T-helper 1 cell treated with Interleukin-12 subunit alpha and Interleukin-12 subunit beta and Interleukin-4 antibody, amounts not matched to agents 30 ng/mL and 1 ng/mL, for 36 hours (primary cell): ENCODE measurements around the gene ZNF83. TPM values are rescaled to one million over a fixed set of nuclear protein-coding genes. Genes with fewer than 3 reads are reported as not detected.
"Not testable (repeated sequence)": the region's sequence is repeated elsewhere in the genome, so short reads cannot be mapped to it uniquely, and the experiment has no call there.

Source experiments
- intact Hi-C: fragments of 100-400 bp; cut with micrococcal nuclease; formaldehyde crosslinking; loops from one replicate; pipeline ENCODE4 v1.15.1; 2024
- total RNA-seq: library from RNA; stranded (reverse); gene quantifications from 2 replicates; pipeline ENCODE4 v1.2.3, GENCODE V29; 2022

The ZNF83 gene
- total RNA-seq, 1 donor from 2014 or later = 42.6 TPM

- intact Hi-C loops = loop anchor here (1.0 to 5.0 kb wide), 18 partner anchors 31 to 533 kb away; partner anchors contain the start of genes ZNF160, ZNF432, ZNF468 and ZNF600
Observed at GRCh38 chr19:52570000-52570861, 67.9 kb downstream of the ZNF83 start, which contains the start of gene ZNF701. TSS of gene ZNF701 (plus strand) at chr19:52570287. CDS start at chr19:52574148, 3,861 bp downstream.

- intact Hi-C loops = not testable (repeated sequence)
Observed at GRCh38 chr19:52569638-52569999, 68.5 kb downstream of the ZNF83 start.

- intact Hi-C loops = no loop called here
Observed at GRCh38 chr19:52567921-52568320, 70.2 kb downstream of the ZNF83 start.

- intact Hi-C loops = no loop called here
Observed at GRCh38 chr19:52566588-52566987, 71.6 kb downstream of the ZNF83 start.

- intact Hi-C loops = no loop called here
Observed at GRCh38 chr19:52566121-52566520, 72.0 kb downstream of the ZNF83 start.

Other genes with a start within 250 kb of the ZNF83 start
- 12.4 and 14.1 TPM in 2 replicates for gene ZNF528, start 240.5 kb downstream of the ZNF83 start, total RNA-seq
- not detected in 2 replicates for gene ZNF534, start 209.2 kb downstream of the ZNF83 start, total RNA-seq
- 0.22 and 0.37 TPM in 2 replicates for gene ZNF578, start 184.8 kb downstream of the ZNF83 start, total RNA-seq
- 27.4 and 28.2 TPM in 2 replicates for gene ZNF808, start 110.7 kb downstream of the ZNF83 start, total RNA-seq
- 26.8 and 29.1 TPM in 2 replicates for gene ZNF701, start 68.1 kb downstream of the ZNF83 start, total RNA-seq
- 30.6 and 38.4 TPM in 2 replicates for gene ZNF611, start 96.7 kb upstream of the ZNF83 start, total RNA-seq
- 16.3 and 16.6 TPM in 2 replicates for gene ZNF600, start 148.4 kb upstream of the ZNF83 start, total RNA-seq
- gene ZNF28, start 183.3 kb upstream of the ZNF83 start, total RNA-seq = 19.4 and 23.2 TPM in 2 replicates
- 18.5 and 20.5 TPM in 2 replicates for gene ZNF468, start 219.3 kb upstream of the ZNF83 start, total RNA-seq